Activated naive CD4-positive, alpha-beta T cell treated with anti-CD3 and anti-CD28 coated beads, Interleukin-2, amount 10 ng/mL, durations not matched to agents 7 days and 5 days (primary cell): ENCODE results near the gene TLN1.

Experiments used
- CTCF ChIA-PET: fragments of 350-600 bp; sonication (Branson Sonifier 250); formaldehyde crosslinking; loops from one replicate; lab custom pipeline; 2021; ENCODE audit warnings: antibody characterized with exemption; lab: Charles Lee
- DNase-seq: peaks from one replicate; pipeline ENCODE4 v3.0.0-alpha.2; 2020
- H3K27ac Mint-ChIP-seq: one replicate; pipeline ENCODE4 v1.8.0; 2021; ENCODE audit warnings: mild to moderate bottlenecking, moderate library complexity, mixed read lengths
- H3K27me3 Mint-ChIP-seq: one replicate; pipeline ENCODE4 v1.8.0; 2021; ENCODE audit warnings: mild to moderate bottlenecking, mixed read lengths
- H3K36me3 Mint-ChIP-seq: one replicate; pipeline ENCODE4 v1.8.0; 2021; ENCODE audit warnings: mixed read lengths
- H3K4me1 Mint-ChIP-seq: one replicate; pipeline ENCODE4 v1.8.0; 2021; ENCODE audit warnings: mixed read lengths
- H3K4me3 Mint-ChIP-seq: one replicate; pipeline ENCODE4 v1.8.0; 2021; ENCODE audit warnings: mild to moderate bottlenecking, moderate library complexity, mixed read lengths
- H3K9me3 Mint-ChIP-seq: one replicate; pipeline ENCODE4 v1.8.0; 2021; ENCODE audit warnings: mixed read lengths

TLN1 gene

GRCh38 chr9:35662437-35662836 is 69.6 kb downstream of the TLN1 start:
- peak overlapping the region; percentile 56 for H3K4me3 Mint-ChIP-seq
- H3K36me3 Mint-ChIP-seq: peaks cover 39% of the 10 kb centered on the region
- peaks cover 82% of the 10 kb centered on the region for H3K4me1 Mint-ChIP-seq
- H3K27ac Mint-ChIP-seq: peak overlapping the region; percentile 86
- H3K9me3 Mint-ChIP-seq: peaks cover under 1% of the 10 kb centered on the region
- DNase-seq: no peak
- H3K27me3 Mint-ChIP-seq: peaks cover 10% of the 10 kb centered on the region
- CTCF ChIA-PET: interaction anchor here (1.1 to 13.6 kb wide), 6 partner anchors 15 to 220 kb away, joined by 3 to 96 read pairs (median 27); partner anchors contain the start of gene SIT1

GRCh38 chr9:35661756-35662350 is 70.1 kb downstream of the TLN1 start:
- peak; percentile 41 for DNase-seq

GRCh38 chr9:35660966-35661415 is 71.0 kb downstream of the TLN1 start:
- no peak for DNase-seq
- Mint-ChIP-seq H3K9me3 (no peaks in the 10 kb centered on the region), H3K27me3 (peaks cover 18% of the 10 kb centered on the region), H3K4me3 (no peak overlapping the region), H3K36me3 (peaks cover 39% of the 10 kb centered on the region), H3K27ac (peak overlapping the region; percentile 70), H3K4me1 (peaks cover 89% of the 10 kb centered on the region)
- CTCF ChIA-PET: interaction anchor here (1.0 to 13.6 kb wide), 10 partner anchors 13 to 87 kb away, joined by 3 to 96 read pairs (median 6); partner anchors contain the start of genes GBA2, RGP1 and SIT1

More at GRCh38 chr9:35661756-35662350, 70.1 kb downstream of the TLN1 start:
- CTCF ChIA-PET: interaction anchor here (1.1 to 13.6 kb wide), 11 partner anchors 14 to 220 kb away, joined by 3 to 96 read pairs (median 5); partner anchors contain the start of genes GBA2, RGP1 and SIT1
- peaks cover 39% of the 10 kb centered on the region for H3K36me3 Mint-ChIP-seq
- H3K27ac Mint-ChIP-seq: peak overlapping the region; percentile 86
- H3K27me3 Mint-ChIP-seq: peaks cover 12% of the 10 kb centered on the region
- peak overlapping the region; percentile 56 for H3K4me3 Mint-ChIP-seq
- peaks cover 88% of the 10 kb centered on the region for H3K4me1 Mint-ChIP-seq
- no peaks in the 10 kb centered on the region for H3K9me3 Mint-ChIP-seq

GRCh38 chr9:35659340-35659739 is 72.7 kb downstream of the TLN1 start:
- Mint-ChIP-seq H3K27ac (peak overlapping the region; percentile 80), H3K4me3 (peak overlapping the region; percentile 81), H3K36me3 (peaks cover 39% of the 10 kb centered on the region), H3K9me3 (no peaks in the 10 kb centered on the region), H3K4me1 (peaks cover 83% of the 10 kb centered on the region), H3K27me3 (peaks cover 18% of the 10 kb centered on the region)
- CTCF ChIA-PET: interaction anchor here (0.6 to 13.6 kb wide), 14 partner anchors 10 to 131 kb away, joined by 3 to 96 read pairs (median 10); partner anchors contain the start of genes CD72, CREB3, SIT1 and TLN1
- no peak for DNase-seq

- Mint-ChIP-seq H3K27me3 (peaks cover 18% of the 10 kb centered on the region), H3K36me3 (peaks cover 39% of the 10 kb centered on the region), H3K4me1 (peaks cover 79% of the 10 kb centered on the region), H3K9me3 (no peaks in the 10 kb centered on the region), H3K27ac (peak overlapping the region; percentile 80), H3K4me3 (peak overlapping the region; percentile 81)
- CTCF ChIA-PET: interaction anchor here (0.6 to 13.6 kb wide), 15 partner anchors 11 to 179 kb away, joined by 3 to 96 read pairs (median 9); partner anchors contain the start of genes CD72, CREB3, SIT1 and TLN1
- no peak for DNase-seq
These were observed 73.1 kb downstream of the TLN1 start for GRCh38 chr9:35658968-35659220.

GRCh38 chr9:35658137-35658967 is 73.6 kb downstream of the TLN1 start, which contains the start of gene CCDC107:
CCDC107 (plus strand) TSS chr9:35658292; CDS start chr9:35658380, 88 bp downstream.
- H3K27ac Mint-ChIP-seq: peak within 1 kb of the TSS; percentile 96
- peaks cover 73% of the 10 kb centered on the region for H3K4me1 Mint-ChIP-seq
- H3K9me3 Mint-ChIP-seq: no peaks in the 10 kb centered on the region
- peaks cover 18% of the 10 kb centered on the region for H3K27me3 Mint-ChIP-seq
- CTCF ChIA-PET: interaction anchor here (0.6 to 13.6 kb wide), 23 partner anchors 9 to 180 kb away, joined by 3 to 96 read pairs (median 4); partner anchors contain the start of genes CD72, CREB3, GBA2 and RGP1
- peak within 1 kb of the TSS; percentile 81 for H3K4me3 Mint-ChIP-seq
- peaks cover 39% of the 10 kb centered on the region for H3K36me3 Mint-ChIP-seq
- peak; percentile 85 for DNase-seq

GRCh38 chr9:35657546-35658136 is 74.4 kb downstream of the TLN1 start, which contains the start of gene RMRP:
RMRP (minus strand) TSS chr9:35658019.
- Mint-ChIP-seq H3K27me3 (peaks cover 18% of the 10 kb centered on the region), H3K4me3 (peak within 1 kb of the TSS; percentile 81), H3K9me3 (no peaks in the 10 kb centered on the region), H3K36me3 (peaks cover 38% of the 10 kb centered on the region), H3K4me1 (peaks cover 69% of the 10 kb centered on the region), H3K27ac (peak within 1 kb of the TSS; percentile 96)
- CTCF ChIA-PET: interaction anchor here (0.6 to 13.6 kb wide), 20 partner anchors 10 to 181 kb away, joined by 3 to 96 read pairs (median 4); partner anchors contain the start of genes CD72, CREB3, GBA2 and RGP1
- peak; percentile 91 for DNase-seq

GRCh38 chr9:35656831-35657545 is 75.0 kb downstream of the TLN1 start:
- H3K36me3 Mint-ChIP-seq: peaks cover 31% of the 10 kb centered on the region
- H3K27me3 Mint-ChIP-seq: peaks cover 18% of the 10 kb centered on the region
- peak overlapping the region; percentile 81 for H3K4me3 Mint-ChIP-seq
- peaks cover 68% of the 10 kb centered on the region for H3K4me1 Mint-ChIP-seq
- H3K9me3 Mint-ChIP-seq: no peaks in the 10 kb centered on the region
- CTCF ChIA-PET: interaction anchor here (0.6 to 13.6 kb wide), 10 partner anchors 9 to 169 kb away, joined by 3 to 96 read pairs (median 8); partner anchors contain the start of genes CREB3, GBA2, RGP1 and SIT1
- peak overlapping the region; percentile 96 for H3K27ac Mint-ChIP-seq
- no peak for DNase-seq

- Mint-ChIP-seq H3K9me3 (no peaks in the 10 kb centered on the region), H3K4me3 (no peak overlapping the region), H3K4me1 (peaks cover 68% of the 10 kb centered on the region), H3K27me3 (peaks cover 18% of the 10 kb centered on the region), H3K36me3 (peaks cover 27% of the 10 kb centered on the region), H3K27ac (peak overlapping the region; percentile 96)
- CTCF ChIA-PET: interaction anchor here (0.9 to 13.6 kb wide), 6 partner anchors 9 to 76 kb away, joined by 3 to 96 read pairs (median 23); partner anchors contain the start of genes CREB3, SIT1 and TLN1
- no peak for DNase-seq
These were observed 75.6 kb downstream of the TLN1 start for GRCh38 chr9:35656348-35656747.

- Mint-ChIP-seq H3K4me1 (peaks cover 57% of the 10 kb centered on the region), H3K4me3 (no peak overlapping the region), H3K27ac (no peak overlapping the region), H3K9me3 (no peaks in the 10 kb centered on the region), H3K27me3 (peaks cover 17% of the 10 kb centered on the region), H3K36me3 (peaks cover 21% of the 10 kb centered on the region)
- CTCF ChIA-PET: interaction anchor here (1.0 to 13.6 kb wide), 2 partner anchors 43 to 97 kb away, joined by 3 to 96 read pairs; no protein-coding TSS in a partner anchor
- no peak for DNase-seq
These were observed 78.4 kb downstream of the TLN1 start for GRCh38 chr9:35653611-35654010.

GRCh38 chr9:35652829-35653209 is 79.2 kb downstream of the TLN1 start:
- H3K36me3 Mint-ChIP-seq: peaks cover 27% of the 10 kb centered on the region
- no peak for DNase-seq
- H3K9me3 Mint-ChIP-seq: no peaks in the 10 kb centered on the region
- peaks cover 63% of the 10 kb centered on the region for H3K4me1 Mint-ChIP-seq
- H3K27ac Mint-ChIP-seq: no peak overlapping the region
- H3K4me3 Mint-ChIP-seq: no peak overlapping the region
- H3K27me3 Mint-ChIP-seq: peaks cover 12% of the 10 kb centered on the region
- CTCF ChIA-PET: interaction anchor here (1.0 kb wide), 1 partner anchor 97 kb away, joined by 3 read pairs; no protein-coding TSS in a partner anchor

- CTCF ChIA-PET: interaction anchor here (1.1 to 10.3 kb wide), 3 partner anchors 36 to 44 kb away, joined by 3 to 81 read pairs (median 11); partner anchors contain the start of gene CD72
- Mint-ChIP-seq H3K27me3 (peaks cover 7% of the 10 kb centered on the region), H3K4me3 (peak overlapping the region; percentile 97)
These were observed 79.8 kb downstream of the TLN1 start for GRCh38 chr9:35651956-35652828.

More at GRCh38 chr9:35651956-35652828, 79.8 kb downstream of the TLN1 start:
- H3K4me1 Mint-ChIP-seq: peaks cover 63% of the 10 kb centered on the region
- DNase-seq: no peak
- no peaks in the 10 kb centered on the region for H3K9me3 Mint-ChIP-seq
- H3K36me3 Mint-ChIP-seq: peaks cover 27% of the 10 kb centered on the region
- H3K27ac Mint-ChIP-seq: peak overlapping the region; percentile 62
